ENCODE results near the gene MBTD1. TPM values are rescaled to one million over a fixed set of nuclear protein-coding genes. Genes with fewer than 3 reads are reported as not detected.
A peak's percentile ranks its signal among the peaks of the same experiment; 100 is the strongest.
"Not testable (repeated sequence)": the region's sequence is repeated elsewhere in the genome, so short reads cannot be mapped to it uniquely, and the experiment has no call there.

MBTD1 gene
- total RNA-seq = 1 to 10 TPM; 7.6 to 8.1 TPM

- Mint-ChIP-seq H3K27ac (peak within 1 kb of the TSS; percentile 96), H3K27me3 (no peaks in the 10 kb centered on the region), H3K9me3 (no peaks in the 10 kb centered on the region), H3K36me3 (peaks cover 48% of the 10 kb centered on the region), H3K4me3 (peak within 1 kb of the TSS; percentile 90), H3K4me1 (peaks cover 58% of the 10 kb centered on the region)
- peak; percentile 94 for DNase-seq
Measured at GRCh38 chr17:51259564-51260236, at the start of gene MBTD1. Gene MBTD1 (minus strand): TSS chr17:51260049. CDS start chr17:51225161, 34,888 bp downstream.

DNA sequence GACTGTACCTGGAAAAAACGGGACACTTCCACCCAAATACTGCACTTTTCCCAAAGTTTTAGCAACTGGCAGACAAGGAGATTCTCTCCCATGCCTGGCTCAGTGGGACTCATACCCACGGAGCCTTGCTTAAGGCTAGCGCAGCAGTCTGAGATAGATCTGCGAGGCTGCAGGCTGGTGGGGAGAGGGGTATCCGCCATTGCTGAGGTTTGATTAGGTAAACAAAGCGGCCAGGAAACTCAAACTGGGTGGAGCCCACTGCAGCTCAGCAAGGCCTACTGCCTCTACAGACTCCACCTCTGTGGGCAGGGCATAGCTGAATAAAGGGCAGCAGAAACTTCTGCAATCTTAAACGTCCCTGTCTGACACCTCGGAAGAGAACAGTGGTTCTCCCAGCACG lies 45.3 kb upstream of the MBTD1 start:
- H3K36me3 Mint-ChIP-seq = peaks cover 8% of the 10 kb centered on the region
- peaks cover 19% of the 10 kb centered on the region for H3K27me3 Mint-ChIP-seq
- DNase-seq = no peak
- H3K9me3 Mint-ChIP-seq = peaks cover 21% of the 10 kb centered on the region
- no peak overlapping the region for H3K27ac Mint-ChIP-seq
- H3K4me3 Mint-ChIP-seq = no peak overlapping the region
- no peaks in the 10 kb centered on the region for H3K4me1 Mint-ChIP-seq

GRCh38 chr17:51299859-51300258 lies 40.0 kb upstream of the MBTD1 start:
- no peak overlapping the region for H3K4me3 Mint-ChIP-seq
- H3K36me3 Mint-ChIP-seq = peaks cover 9% of the 10 kb centered on the region
- no peak overlapping the region for H3K27ac Mint-ChIP-seq
- no peaks in the 10 kb centered on the region for H3K27me3 Mint-ChIP-seq
- peaks cover 7% of the 10 kb centered on the region for H3K4me1 Mint-ChIP-seq
- DNase-seq = no peak
- H3K9me3 Mint-ChIP-seq = no peaks in the 10 kb centered on the region

GRCh38 chr17:51298508-51299371 lies 38.9 kb upstream of the MBTD1 start:
- Mint-ChIP-seq H3K27me3 (no peaks in the 10 kb centered on the region), H3K9me3 (no peaks in the 10 kb centered on the region), H3K36me3 (peaks cover 18% of the 10 kb centered on the region), H3K27ac (no peak overlapping the region), H3K4me3 (no peak overlapping the region), H3K4me1 (peaks cover 7% of the 10 kb centered on the region)
- DNase-seq = no peak

DNA sequence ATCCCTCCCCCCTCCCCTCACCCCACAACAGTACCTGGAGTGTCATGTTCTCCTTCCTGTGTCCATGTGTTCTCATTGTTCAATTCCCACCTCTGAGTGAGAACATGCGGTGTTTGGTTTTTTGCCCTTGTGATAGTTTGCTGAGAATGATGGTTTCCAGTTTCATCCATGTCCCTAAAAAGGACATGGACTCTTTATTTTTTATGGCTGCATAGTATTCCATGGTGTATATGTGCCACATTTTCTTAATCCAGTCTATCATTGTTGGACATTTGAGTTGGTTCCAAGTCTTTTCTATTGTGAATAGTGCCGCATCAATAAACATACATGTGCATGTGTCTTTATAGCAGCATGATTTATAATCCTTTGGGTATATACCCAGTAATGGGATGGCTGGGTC lies 34.5 kb upstream of the MBTD1 start:
- H3K4me3 Mint-ChIP-seq, DNase-seq, H3K27ac Mint-ChIP-seq, H3K27me3 Mint-ChIP-seq, H3K9me3 Mint-ChIP-seq: not testable (repeated sequence)
- peaks cover 41% of the 10 kb centered on the region for H3K36me3 Mint-ChIP-seq
- peaks cover 17% of the 10 kb centered on the region for H3K4me1 Mint-ChIP-seq

DNA sequence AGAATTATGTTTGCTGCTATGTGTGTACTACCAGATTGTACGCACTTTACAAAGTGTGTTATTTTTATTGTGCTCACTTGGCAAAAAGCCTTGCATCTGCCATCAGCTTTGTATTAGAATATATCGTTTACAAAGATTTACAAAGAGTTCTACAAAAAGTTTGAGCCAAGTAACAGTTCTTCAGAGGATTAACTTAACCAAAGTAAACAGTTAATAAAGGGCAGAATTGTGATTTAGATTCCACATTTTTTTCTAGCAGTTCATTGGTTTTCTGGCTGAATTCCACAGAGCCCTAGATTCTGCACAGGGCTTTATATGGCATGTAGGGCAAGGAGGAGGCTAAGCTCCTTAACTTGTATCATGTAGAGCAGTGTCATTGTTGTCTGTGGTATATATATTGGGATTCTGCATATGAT lies 29.9 kb upstream of the MBTD1 start:
- Mint-ChIP-seq H3K9me3 (no peaks in the 10 kb centered on the region), H3K4me3 (no peak overlapping the region), H3K27me3 (no peaks in the 10 kb centered on the region), H3K36me3 (peaks cover 39% of the 10 kb centered on the region), H3K4me1 (peaks cover 16% of the 10 kb centered on the region), H3K27ac (no peak overlapping the region)
- DNase-seq = no peak

DNA sequence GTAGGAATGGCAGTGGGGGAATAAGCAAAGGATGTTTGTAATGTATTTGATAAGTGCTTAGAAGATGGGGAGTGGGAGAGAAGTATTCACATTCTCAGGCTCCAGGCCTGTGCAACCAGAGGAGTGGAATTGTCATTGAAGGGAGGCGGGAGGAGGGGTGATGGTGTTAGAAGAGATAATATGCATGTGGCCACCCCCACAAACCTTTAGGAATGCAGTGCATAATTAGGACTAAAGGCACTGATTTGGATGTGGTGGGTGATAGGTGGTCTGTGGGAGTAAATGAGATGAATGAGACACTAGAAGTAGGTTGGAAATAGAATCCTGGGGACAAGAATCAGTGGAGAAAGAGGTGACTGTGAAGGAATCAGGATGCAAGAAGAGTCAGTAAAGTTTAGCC lies 27.6 kb upstream of the MBTD1 start:
- peaks cover 28% of the 10 kb centered on the region for H3K36me3 Mint-ChIP-seq

GRCh38 chr17:51279183-51279582 lies 19.3 kb upstream of the MBTD1 start:
- no peak overlapping the region for H3K4me3 Mint-ChIP-seq
- DNase-seq = no peak
- H3K9me3 Mint-ChIP-seq = no peaks in the 10 kb centered on the region
- H3K36me3 Mint-ChIP-seq = peaks cover 21% of the 10 kb centered on the region
- H3K27me3 Mint-ChIP-seq = no peaks in the 10 kb centered on the region
- peaks cover 2% of the 10 kb centered on the region for H3K4me1 Mint-ChIP-seq
- H3K27ac Mint-ChIP-seq = no peak overlapping the region

More for the DNA sequence above, 27.6 kb upstream of the MBTD1 start:
- Mint-ChIP-seq H3K4me1 (peaks cover 13% of the 10 kb centered on the region), H3K27me3 (no peaks in the 10 kb centered on the region), H3K4me3 (no peak overlapping the region), H3K9me3 (no peaks in the 10 kb centered on the region), H3K27ac (no peak overlapping the region)
- DNase-seq = no peak

DNA sequence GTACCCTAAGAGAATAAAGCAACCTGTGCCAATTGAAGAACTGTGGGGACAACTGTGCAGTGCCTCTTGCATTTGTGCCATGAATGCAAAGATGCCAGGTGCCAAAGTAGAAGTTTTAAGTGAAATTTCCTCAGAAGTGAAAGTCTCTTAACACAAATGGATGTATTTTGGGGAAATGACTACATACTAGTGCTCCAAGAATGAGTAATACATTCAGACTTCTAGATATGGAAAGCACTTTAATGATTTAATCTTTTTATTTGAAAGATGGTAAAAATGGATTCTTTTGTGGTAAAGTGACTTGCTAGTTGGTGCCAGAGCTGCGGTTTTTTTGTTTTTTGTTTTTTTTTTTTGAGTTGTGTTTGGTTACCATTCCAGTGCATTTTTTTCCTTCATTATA lies 15.5 kb upstream of the MBTD1 start:
- DNase-seq = no peak
- H3K9me3 Mint-ChIP-seq = no peaks in the 10 kb centered on the region
- peaks cover 22% of the 10 kb centered on the region for H3K36me3 Mint-ChIP-seq
- no peak overlapping the region for H3K4me3 Mint-ChIP-seq
- H3K4me1 Mint-ChIP-seq = peaks cover 9% of the 10 kb centered on the region
- no peaks in the 10 kb centered on the region for H3K27me3 Mint-ChIP-seq
- H3K27ac Mint-ChIP-seq = no peak overlapping the region

DNA sequence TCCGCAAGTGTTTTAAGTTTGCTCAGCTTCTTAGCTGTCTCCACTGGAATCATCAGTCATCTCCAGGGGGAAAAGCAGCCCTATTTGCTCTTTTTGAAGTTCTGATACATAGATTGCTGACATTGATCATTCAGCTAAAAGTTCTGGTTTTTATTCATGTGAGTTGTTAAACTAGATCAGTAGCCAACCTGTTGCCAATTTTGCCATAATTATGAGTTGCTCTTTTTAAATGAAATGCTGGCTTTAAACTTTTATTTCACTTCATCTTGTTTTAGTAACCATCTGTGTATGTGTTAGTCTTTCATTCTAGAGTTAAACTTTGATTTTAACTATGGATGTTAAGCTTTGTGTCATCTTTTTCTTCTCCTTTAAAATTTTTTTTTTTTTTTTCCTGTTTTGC lies 13.0 kb upstream of the MBTD1 start:
- DNase-seq = no peak
- H3K36me3 Mint-ChIP-seq = peaks cover 25% of the 10 kb centered on the region
- H3K9me3 Mint-ChIP-seq = no peaks in the 10 kb centered on the region
- H3K27ac Mint-ChIP-seq = no peak overlapping the region
- H3K4me1 Mint-ChIP-seq = peaks cover 14% of the 10 kb centered on the region
- no peak overlapping the region for H3K4me3 Mint-ChIP-seq
- no peaks in the 10 kb centered on the region for H3K27me3 Mint-ChIP-seq

GRCh38 chr17:51270636-51271035 lies 10.8 kb upstream of the MBTD1 start:
- DNase-seq = no peak
- Mint-ChIP-seq H3K9me3 (no peaks in the 10 kb centered on the region), H3K4me1 (peaks cover 21% of the 10 kb centered on the region), H3K27ac (no peak overlapping the region), H3K27me3 (no peaks in the 10 kb centered on the region), H3K36me3 (peaks cover 30% of the 10 kb centered on the region), H3K4me3 (no peak overlapping the region)

DNA sequence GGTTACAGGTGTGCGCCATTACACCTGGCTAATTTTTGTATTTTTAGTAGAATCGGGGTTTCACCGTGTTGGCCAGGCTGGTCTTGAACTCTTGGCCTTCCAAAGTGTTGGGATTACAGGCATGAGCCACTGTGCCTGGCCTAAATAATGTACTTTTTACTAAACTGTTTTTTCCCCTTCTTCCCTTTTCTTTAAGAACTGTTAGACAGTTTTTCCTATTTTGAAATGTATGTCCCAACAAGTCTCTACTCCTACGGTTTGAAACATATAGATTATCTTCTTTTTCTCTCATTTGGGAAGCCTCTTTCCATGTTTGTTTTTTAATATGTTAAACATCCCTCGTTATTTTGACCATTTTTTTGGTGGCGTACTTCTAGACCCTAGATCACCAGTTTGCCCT lies 10.1 kb upstream of the MBTD1 start:
- DNase-seq = no peak
- no peaks in the 10 kb centered on the region for H3K27me3 Mint-ChIP-seq
- no peak overlapping the region for H3K27ac Mint-ChIP-seq
- no peak overlapping the region for H3K4me3 Mint-ChIP-seq
- H3K4me1 Mint-ChIP-seq = peaks cover 22% of the 10 kb centered on the region
- peaks cover 32% of the 10 kb centered on the region for H3K36me3 Mint-ChIP-seq
- no peaks in the 10 kb centered on the region for H3K9me3 Mint-ChIP-seq

DNA sequence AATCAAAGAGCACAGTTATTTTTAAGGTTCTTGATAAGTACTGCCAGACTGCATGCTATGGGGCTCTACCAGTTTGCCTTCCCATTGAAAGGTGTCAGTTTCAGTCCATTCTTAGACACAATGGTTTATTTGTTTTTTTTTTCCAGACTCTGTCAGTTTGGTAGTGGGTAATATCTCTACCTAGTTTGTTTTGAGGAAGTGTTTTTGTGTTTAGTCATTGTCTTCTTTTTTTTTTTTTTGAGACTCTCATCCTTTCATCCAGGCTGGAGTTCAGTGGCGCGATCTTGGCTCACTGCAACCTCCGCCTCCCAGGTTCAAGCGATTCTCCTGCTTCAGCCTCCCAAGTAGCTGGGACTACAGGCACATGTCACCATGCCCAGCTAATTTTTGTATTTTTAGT lies 4.6 kb upstream of the MBTD1 start:
- H3K27me3 Mint-ChIP-seq, H3K4me3 Mint-ChIP-seq, DNase-seq, H3K9me3 Mint-ChIP-seq: not testable (repeated sequence)
- H3K36me3 Mint-ChIP-seq = peaks cover 48% of the 10 kb centered on the region
- H3K4me1 Mint-ChIP-seq = peaks cover 37% of the 10 kb centered on the region
- H3K27ac Mint-ChIP-seq = peak overlapping the region; percentile 29

DNA sequence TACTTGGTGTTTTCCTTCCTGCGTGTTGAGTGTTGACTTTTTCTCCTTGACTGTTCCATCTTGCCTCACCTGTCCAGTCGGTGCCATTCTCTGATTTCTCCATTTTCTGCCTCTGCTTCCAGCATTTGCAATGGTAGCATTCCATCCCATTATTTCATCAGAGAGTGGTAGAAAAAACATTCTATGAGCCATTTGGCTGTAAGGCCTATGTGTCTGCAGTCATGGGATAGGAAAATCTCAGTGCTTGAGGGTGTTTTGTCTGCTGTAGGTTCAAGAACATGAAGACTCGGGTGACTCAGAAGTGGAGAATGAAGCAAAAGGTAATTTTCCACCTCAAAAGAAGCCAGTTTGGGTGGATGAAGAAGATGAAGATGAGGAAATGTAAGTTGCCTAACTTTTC lies 3.2 kb upstream of the MBTD1 start:
- peaks cover 45% of the 10 kb centered on the region for H3K4me1 Mint-ChIP-seq

GRCh38 chr17:51261024-51261963 lies 1.4 kb upstream of the MBTD1 start:
- peaks cover 49% of the 10 kb centered on the region for H3K36me3 Mint-ChIP-seq
- peak overlapping the region; percentile 80 for H3K27ac Mint-ChIP-seq
- H3K27me3 Mint-ChIP-seq = no peaks in the 10 kb centered on the region
- H3K4me1 Mint-ChIP-seq = peaks cover 56% of the 10 kb centered on the region
- no peak for DNase-seq
- H3K4me3 Mint-ChIP-seq = peak overlapping the region; percentile 90
- H3K9me3 Mint-ChIP-seq = no peaks in the 10 kb centered on the region

More for the DNA sequence above, 3.2 kb upstream of the MBTD1 start:
- Mint-ChIP-seq H3K27me3 (no peaks in the 10 kb centered on the region), H3K4me3 (peak overlapping the region; percentile 57), H3K36me3 (peaks cover 50% of the 10 kb centered on the region), H3K27ac (peak overlapping the region; percentile 77), H3K9me3 (no peaks in the 10 kb centered on the region)
- no peak for DNase-seq

All from activated naive CD8-positive, alpha-beta T cell treated with anti-CD3 and anti-CD28 coated beads for 36 hours (primary cell).